Activated CD8-positive, alpha-beta T cell treated with anti-CD3 and anti-CD28 coated beads, Interleukin-2, amount 10 ng/mL, durations not matched to agents 7 days and 5 days (primary cell): ENCODE results near the gene A3GALT2. TPM values are rescaled to one million over a fixed set of nuclear protein-coding genes. Genes with fewer than 3 reads are reported as not detected.

Experiments used
- ATAC-seq: fragments of 150-1000 bp; cut with Tn5 transposase; one replicate; pipeline ENCODE4 v1.10.0; 2021; ENCODE audit warnings: moderate library complexity
- CTCF ChIA-PET: fragments of 350-600 bp; sonication (Branson Sonifier 250); formaldehyde crosslinking; loops from one replicate; lab custom pipeline; 2021; ENCODE audit warnings: antibody characterized with exemption; lab: Charles Lee
- POLR2A ChIA-PET: fragments of 350-600 bp; sonication (Branson Sonifier 250); formaldehyde crosslinking; loops from one replicate; lab custom pipeline; 2021; ENCODE audit warnings: antibody characterized with exemption; lab: Charles Lee
- DNase-seq: peaks from one replicate; pipeline ENCODE4 v3.0.0-alpha.2; 2020
- H3K27ac Mint-ChIP-seq: one replicate; pipeline ENCODE4 v1.8.0; 2021; ENCODE audit warnings: mild to moderate bottlenecking, mixed read lengths
- H3K27me3 Mint-ChIP-seq: one replicate; pipeline ENCODE4 v1.8.0; 2021; ENCODE audit warnings: low read depth, mixed read lengths
- H3K36me3 Mint-ChIP-seq: one replicate; pipeline ENCODE4 v1.8.0; 2021; ENCODE audit warnings: low read depth, mixed read lengths
- H3K4me1 Mint-ChIP-seq: one replicate; pipeline ENCODE4 v1.8.0; 2021; ENCODE audit warnings: low read depth, mixed read lengths
- H3K4me3 Mint-ChIP-seq: one replicate; pipeline ENCODE4 v1.8.0; 2021; ENCODE audit warnings: mild to moderate bottlenecking, mixed read lengths
- H3K9me3 Mint-ChIP-seq: one replicate; pipeline ENCODE4 v1.8.0; 2022; ENCODE audit warnings: mixed read lengths; ENCODE audit not compliant: insufficient read depth
- total RNA-seq, 2 experiments: library from RNA; stranded (reverse); gene quantifications; one replicate each; pipeline ENCODE4 v1.2.3, GENCODE V29; 2021

A3GALT2 gene
- total RNA-seq: not detected

DNA sequence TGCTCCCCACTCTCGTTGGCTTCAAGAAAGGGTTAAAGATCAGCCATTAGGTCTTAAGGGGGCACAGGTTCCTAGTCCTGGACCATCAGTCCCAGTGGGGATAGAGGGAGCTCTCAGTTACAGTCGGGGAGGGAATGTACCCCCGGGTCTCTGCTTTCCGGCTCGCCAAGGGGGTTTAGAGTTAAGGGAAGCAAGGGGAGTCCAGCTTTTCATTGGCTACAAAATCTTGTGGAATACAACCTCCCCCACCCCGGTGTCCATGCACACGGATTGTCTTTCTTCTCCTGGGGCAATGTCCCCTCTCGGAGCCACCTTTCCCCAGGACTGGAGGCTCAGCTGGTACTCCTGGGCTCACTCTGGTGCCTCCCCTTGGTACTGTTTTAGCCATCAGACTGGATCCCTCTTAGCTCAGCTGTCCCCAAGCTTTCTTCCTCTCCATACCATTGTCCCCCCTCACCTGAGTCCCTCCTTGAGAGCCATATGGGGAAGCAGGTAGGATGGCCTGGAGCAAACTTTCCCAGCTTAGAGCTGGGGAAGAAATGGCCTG lies at the start of gene A3GALT2:
Gene A3GALT2, minus strand, starts transcription at position 480 of the 547 bp plus-strand sequence. Its CDS starts 0 bp downstream, at position 480.
- no peak for DNase-seq
- no peak for ATAC-seq
- Mint-ChIP-seq H3K36me3 (peaks cover 15% of the 10 kb centered on the region), H3K27ac (no peak within 1 kb of the TSS), H3K4me1 (no peaks in the 10 kb centered on the region), H3K4me3 (no peak within 1 kb of the TSS), H3K27me3 (peaks cover 18% of the 10 kb centered on the region), H3K9me3 (no peaks in the 10 kb centered on the region)
- CTCF ChIA-PET: interaction anchor here (1.6 kb wide), 1 partner anchor 25 kb away, joined by 9 read pairs; no protein-coding TSS in a partner anchor
- POLR2A ChIA-PET: interaction anchor here (0.6 to 1.2 kb wide), 3 partner anchors 8 to 28 kb away, joined by 3 to 4 read pairs (median 3); no protein-coding TSS in a partner anchor

DNA sequence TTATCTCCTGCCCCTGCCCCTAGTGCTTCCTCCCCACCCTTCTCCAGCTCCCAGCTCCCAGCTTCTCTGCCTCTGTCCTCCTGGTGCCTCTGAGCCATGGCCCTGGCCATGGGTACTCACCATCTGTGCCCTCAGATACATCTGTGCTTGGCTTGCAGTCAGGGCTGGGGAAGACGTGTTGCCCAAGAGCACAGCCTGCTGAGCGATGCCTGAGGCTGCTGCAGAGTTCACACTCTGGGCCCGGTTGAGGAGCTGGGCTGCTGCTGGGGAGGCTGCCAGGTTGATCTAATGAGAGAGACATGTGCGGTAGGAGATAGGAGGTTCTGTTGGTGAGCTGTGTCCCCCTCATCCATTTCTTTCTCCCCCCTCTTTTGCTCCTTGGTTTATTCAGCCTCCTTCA lies 49.4 kb upstream of the A3GALT2 start:
- ATAC-seq: no peak
- ChIA-PET POLR2A (no interaction called here), CTCF (interaction anchor here (0.7 to 3.1 kb wide), 5 partner anchors 72 to 101 kb away, joined by 3 to 29 read pairs (median 3); no protein-coding TSS in a partner anchor)
- no peak for DNase-seq
- Mint-ChIP-seq H3K27ac (no peak overlapping the region), H3K36me3 (no peaks in the 10 kb centered on the region), H3K4me1 (peaks cover 5% of the 10 kb centered on the region), H3K27me3 (peaks cover 2% of the 10 kb centered on the region), H3K9me3 (no peaks in the 10 kb centered on the region), H3K4me3 (no peak overlapping the region)

DNA sequence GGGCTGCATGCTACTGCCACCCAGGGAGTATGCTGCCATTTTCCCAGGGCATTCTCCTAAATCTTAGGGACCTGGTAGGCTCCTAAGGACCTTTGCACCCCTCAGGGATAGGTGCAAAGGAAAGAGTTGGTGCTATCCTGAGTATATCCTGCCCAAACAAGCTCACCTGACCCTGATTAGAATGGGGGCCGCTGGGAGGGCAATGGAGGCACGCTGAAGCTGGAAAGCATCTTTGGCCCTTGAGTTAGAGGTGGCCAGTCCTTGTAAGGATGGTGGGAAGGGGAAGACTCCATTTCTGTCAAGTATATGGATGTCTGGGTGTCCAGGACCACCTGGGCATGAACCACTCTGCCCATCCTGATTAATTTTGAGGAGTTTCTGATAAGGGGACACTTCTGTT lies 48.9 kb upstream of the A3GALT2 start:
- ChIA-PET POLR2A (no interaction called here), CTCF (interaction anchor here (0.6 to 3.1 kb wide), 4 partner anchors 71 to 219 kb away, joined by 3 to 29 read pairs (median 3); no protein-coding TSS in a partner anchor)
- ATAC-seq (no peak), DNase-seq (no peak)
- Mint-ChIP-seq H3K9me3 (no peaks in the 10 kb centered on the region), H3K27ac (no peak overlapping the region), H3K36me3 (no peaks in the 10 kb centered on the region), H3K4me3 (no peak overlapping the region), H3K27me3 (peaks cover 2% of the 10 kb centered on the region), H3K4me1 (peaks cover 5% of the 10 kb centered on the region)

DNA sequence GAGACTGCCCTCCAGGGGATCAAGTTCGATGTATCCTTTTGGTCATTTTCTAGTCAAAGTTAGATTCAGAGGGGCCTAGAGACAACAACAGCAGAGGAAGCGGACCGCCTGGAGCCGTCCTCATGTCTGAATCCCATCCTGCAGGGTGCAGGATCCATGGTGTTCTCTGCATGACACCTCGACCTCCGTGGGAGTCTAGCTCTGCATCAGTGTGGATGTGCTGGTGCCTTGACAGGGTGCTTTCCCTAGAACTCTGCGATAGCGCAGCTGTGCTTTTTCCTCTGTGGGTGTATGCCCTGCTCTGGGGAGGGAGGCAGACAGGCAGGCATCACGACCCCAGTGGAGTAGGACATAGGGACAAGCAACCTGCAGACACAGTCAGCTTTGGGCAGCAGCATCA lies 48.2 kb upstream of the A3GALT2 start:
- DNase-seq (no peak), ATAC-seq (no peak)
- H3K36me3 Mint-ChIP-seq: no peaks in the 10 kb centered on the region
- POLR2A ChIA-PET: no interaction called here
- H3K27ac Mint-ChIP-seq: no peak overlapping the region
- H3K27me3 Mint-ChIP-seq: peaks cover 2% of the 10 kb centered on the region
- peaks cover 5% of the 10 kb centered on the region for H3K4me1 Mint-ChIP-seq
- no peaks in the 10 kb centered on the region for H3K9me3 Mint-ChIP-seq
- no peak overlapping the region for H3K4me3 Mint-ChIP-seq
- CTCF ChIA-PET: interaction anchor here (0.6 to 3.1 kb wide), 3 partner anchors 73 to 218 kb away, joined by 3 to 29 read pairs (median 3); no protein-coding TSS in a partner anchor

DNA sequence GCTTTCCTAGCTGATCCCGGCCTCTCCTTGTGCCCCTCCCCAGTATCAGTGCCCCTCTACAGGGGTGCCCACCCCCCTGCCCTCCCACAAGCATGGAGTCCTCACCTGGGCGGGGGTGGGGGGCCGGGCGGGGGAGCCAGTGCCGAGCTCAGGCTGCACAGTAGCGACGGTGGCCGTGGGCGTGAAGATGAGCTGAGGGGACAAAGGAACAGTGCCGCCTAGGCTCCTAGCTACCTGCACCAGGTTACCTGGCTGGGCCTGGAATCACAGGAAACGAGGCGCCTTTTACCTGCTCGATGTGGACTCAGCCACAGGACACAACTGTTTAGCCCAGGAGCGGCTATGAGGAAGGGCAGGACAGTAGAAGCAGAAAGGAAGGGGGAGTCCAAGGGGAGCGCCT lies 47.5 kb upstream of the A3GALT2 start:
- no peak for DNase-seq
- Mint-ChIP-seq H3K9me3 (no peaks in the 10 kb centered on the region), H3K4me3 (no peak overlapping the region), H3K27ac (no peak overlapping the region), H3K36me3 (no peaks in the 10 kb centered on the region), H3K27me3 (peaks cover 2% of the 10 kb centered on the region), H3K4me1 (peaks cover 5% of the 10 kb centered on the region)
- CTCF ChIA-PET: interaction anchor here (0.8 to 3.1 kb wide), 2 partner anchors 70 to 73 kb away, joined by 6 to 29 read pairs; no protein-coding TSS in a partner anchor
- POLR2A ChIA-PET: no interaction called here
- no peak for ATAC-seq

DNA sequence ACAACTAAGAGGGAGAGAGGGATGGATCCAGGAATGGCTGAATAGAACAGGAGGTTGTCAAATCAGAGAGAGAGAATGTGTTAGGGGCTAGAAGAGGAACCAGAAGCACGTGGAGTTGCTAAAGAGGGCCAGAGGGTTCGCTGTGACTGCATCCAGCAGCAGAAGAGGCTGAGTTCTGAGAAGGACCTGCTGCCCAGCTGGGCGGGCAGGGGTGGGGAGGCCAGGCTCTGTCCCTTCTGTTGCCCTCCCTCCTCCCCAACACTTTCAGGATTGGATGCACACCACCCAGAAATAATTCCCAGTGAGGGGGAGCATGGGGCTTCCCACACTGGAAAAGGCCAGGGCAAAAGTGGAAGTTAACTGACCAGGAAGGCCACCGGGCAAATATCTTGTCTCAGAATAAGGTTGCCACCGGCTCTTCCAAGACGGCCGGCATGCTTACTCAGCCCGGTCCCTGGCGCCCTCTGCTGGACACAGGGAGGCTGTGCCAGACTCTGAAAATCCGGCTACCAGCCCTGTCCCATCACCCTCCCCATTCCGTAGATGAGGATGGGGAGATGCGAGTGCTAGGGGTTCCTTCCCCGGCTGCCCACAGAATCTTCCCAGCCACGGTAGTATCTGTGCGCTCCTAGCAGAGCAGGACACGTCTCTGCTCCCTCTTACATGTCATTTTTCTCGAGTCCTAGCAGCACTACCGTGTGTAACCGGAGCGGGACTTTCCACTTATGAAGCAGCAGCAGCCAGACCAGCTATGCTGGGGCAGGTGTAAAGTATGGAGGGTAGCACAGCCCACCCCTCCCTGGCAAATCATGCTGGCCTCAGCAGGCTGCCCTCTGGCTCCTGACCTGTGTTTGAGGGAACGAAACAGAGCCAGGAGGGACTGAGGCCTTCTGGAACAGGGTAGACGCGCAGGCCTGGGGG lies 46.8 kb upstream of the A3GALT2 start:
- H3K27ac Mint-ChIP-seq: no peak overlapping the region
- peak; percentile 89 for DNase-seq
- CTCF ChIA-PET: interaction anchor here (0.8 to 3.1 kb wide), 2 partner anchors 70 to 72 kb away, joined by 6 to 29 read pairs; no protein-coding TSS in a partner anchor
- peaks cover 5% of the 10 kb centered on the region for H3K4me1 Mint-ChIP-seq
- no peaks in the 10 kb centered on the region for H3K36me3 Mint-ChIP-seq
- H3K4me3 Mint-ChIP-seq: no peak overlapping the region
- H3K9me3 Mint-ChIP-seq: no peaks in the 10 kb centered on the region
- POLR2A ChIA-PET: interaction anchor here (0.8 kb wide), 1 partner anchor 223 kb away, joined by 4 read pairs; no protein-coding TSS in a partner anchor
- H3K27me3 Mint-ChIP-seq: peaks cover 2% of the 10 kb centered on the region
- peak; percentile 97 for ATAC-seq

DNA sequence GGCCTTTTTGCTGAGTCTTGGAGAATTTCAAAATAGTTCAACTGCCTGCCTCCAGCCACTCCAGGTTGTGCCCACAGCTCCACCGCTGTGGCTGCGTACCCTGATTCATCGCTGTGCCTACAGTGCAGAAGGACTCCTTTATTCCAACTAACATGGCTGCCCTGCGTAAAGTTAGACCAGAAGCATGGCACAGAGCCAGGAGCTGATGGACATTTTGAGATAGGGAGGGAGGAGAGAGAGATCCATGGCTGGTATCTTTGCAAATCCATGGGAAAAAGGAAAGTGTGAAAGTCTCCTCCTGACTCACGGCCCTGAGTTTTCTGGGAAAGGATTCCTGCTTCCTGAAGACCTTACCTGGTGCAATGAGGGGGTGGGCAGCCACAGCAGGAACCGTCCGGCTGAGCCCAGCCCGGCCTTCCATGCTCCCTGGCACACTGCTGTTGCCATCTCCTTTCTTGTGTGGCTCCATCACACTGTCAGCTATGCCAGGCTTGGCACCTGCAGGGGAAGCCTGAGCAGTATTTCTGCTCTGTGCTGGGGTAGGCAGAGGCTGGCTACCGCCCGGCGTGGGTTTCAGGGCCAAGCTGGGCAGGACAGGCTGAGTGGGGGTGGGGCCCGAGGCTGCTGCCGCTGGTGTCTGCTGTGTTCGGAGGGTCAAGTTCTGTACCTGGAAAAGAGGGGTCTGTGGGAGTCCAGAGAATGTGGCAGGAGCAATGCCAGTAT lies 46.0 kb upstream of the A3GALT2 start:
- Mint-ChIP-seq H3K27ac (no peak overlapping the region), H3K4me1 (peaks cover 5% of the 10 kb centered on the region), H3K36me3 (no peaks in the 10 kb centered on the region), H3K9me3 (no peaks in the 10 kb centered on the region), H3K4me3 (no peak overlapping the region), H3K27me3 (peaks cover 2% of the 10 kb centered on the region)
- POLR2A ChIA-PET: interaction anchor here (0.8 kb wide), 1 partner anchor 222 kb away, joined by 4 read pairs; no protein-coding TSS in a partner anchor
- ATAC-seq (no peak), DNase-seq (no peak)
- CTCF ChIA-PET: interaction anchor here (1.4 to 3.0 kb wide), 3 partner anchors 17 to 71 kb away, joined by 3 to 26 read pairs (median 6); no protein-coding TSS in a partner anchor

DNA sequence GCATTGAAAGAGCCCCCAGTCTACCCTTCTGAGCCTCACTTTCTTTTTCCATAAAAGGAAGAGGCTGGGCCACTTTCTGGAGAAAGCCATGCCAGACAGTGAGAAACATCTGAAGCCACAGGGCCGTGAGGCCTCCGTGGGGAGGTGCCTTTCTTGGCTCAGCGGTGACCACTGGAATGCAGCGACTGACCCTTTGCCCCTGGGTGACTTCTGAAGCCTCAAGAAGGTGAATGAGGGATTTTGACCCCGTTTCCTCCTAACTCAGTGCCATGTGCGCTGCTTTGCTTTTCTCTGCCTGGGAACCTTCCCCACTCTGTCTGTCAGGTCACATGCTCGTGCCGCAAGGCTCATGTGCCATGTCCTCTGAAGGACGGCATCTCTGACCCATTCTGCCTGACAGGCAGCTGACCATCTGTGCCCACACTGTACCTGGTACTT lies 44.7 kb upstream of the A3GALT2 start:
- no peak for DNase-seq
- CTCF ChIA-PET: interaction anchor here (1.1 to 3.0 kb wide), 4 partner anchors 16 to 70 kb away, joined by 3 to 26 read pairs (median 6); no protein-coding TSS in a partner anchor
- H3K4me1 Mint-ChIP-seq: peaks cover 9% of the 10 kb centered on the region
- POLR2A ChIA-PET: no interaction called here
- H3K27me3 Mint-ChIP-seq: peaks cover 2% of the 10 kb centered on the region
- no peak for ATAC-seq
- no peaks in the 10 kb centered on the region for H3K36me3 Mint-ChIP-seq
- no peak overlapping the region for H3K27ac Mint-ChIP-seq
- H3K9me3 Mint-ChIP-seq: no peaks in the 10 kb centered on the region
- H3K4me3 Mint-ChIP-seq: no peak overlapping the region

DNA sequence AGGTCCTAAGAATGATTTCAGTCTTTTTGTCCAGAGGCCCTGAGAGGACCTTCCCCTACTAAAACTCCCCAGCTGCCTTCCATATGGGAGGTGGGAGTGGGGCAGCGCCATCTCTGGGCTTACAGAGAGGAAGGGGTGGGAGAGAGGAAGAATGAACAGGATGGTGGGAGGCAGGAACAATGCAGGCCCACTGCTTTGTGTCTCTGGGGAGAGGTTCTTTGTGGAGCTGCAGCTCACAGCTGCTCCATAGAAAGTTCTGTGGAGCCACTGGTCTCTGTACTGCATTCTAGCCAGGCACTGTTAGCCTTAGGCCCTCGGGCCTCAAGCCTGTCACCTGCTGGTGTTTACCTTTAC lies 43.6 kb upstream of the A3GALT2 start:
- DNase-seq (no peak), ATAC-seq (no peak)
- CTCF ChIA-PET: interaction anchor here (1.0 to 3.0 kb wide), 3 partner anchors 67 to 103 kb away, joined by 3 to 26 read pairs (median 6); no protein-coding TSS in a partner anchor
- Mint-ChIP-seq H3K4me1 (peaks cover 9% of the 10 kb centered on the region), H3K27me3 (peaks cover 2% of the 10 kb centered on the region), H3K27ac (no peak overlapping the region), H3K4me3 (no peak overlapping the region), H3K36me3 (no peaks in the 10 kb centered on the region), H3K9me3 (no peaks in the 10 kb centered on the region)
- POLR2A ChIA-PET: interaction anchor here (0.6 to 1.1 kb wide), 2 partner anchors 13 to 15 kb away, joined by 3 read pairs; no protein-coding TSS in a partner anchor

DNA sequence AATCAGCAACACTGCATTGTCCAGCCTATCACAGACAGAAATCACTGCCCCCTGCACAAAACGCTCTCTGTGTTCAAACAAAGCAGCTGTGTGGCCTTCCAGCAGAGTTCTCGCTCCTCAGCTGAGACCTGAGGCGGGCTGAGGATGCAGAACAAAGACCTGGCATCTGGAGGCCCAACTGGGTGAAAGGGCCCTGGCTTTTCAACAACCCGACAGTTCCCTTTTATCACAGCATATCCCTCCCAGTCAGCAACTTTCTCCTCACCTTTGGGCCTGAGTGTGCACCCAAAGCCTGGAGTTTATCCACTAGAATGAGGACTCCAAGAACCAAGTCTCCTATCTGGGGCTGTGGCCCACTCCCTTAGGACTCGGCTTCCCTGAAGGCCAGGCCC lies 42.6 kb upstream of the A3GALT2 start:
- no peak overlapping the region for H3K27ac Mint-ChIP-seq
- POLR2A ChIA-PET: interaction anchor here (0.6 kb wide), 1 partner anchor 9 kb away, joined by 4 read pairs; no protein-coding TSS in a partner anchor
- H3K36me3 Mint-ChIP-seq: no peaks in the 10 kb centered on the region
- CTCF ChIA-PET: interaction anchor here (4.7 kb wide), 1 partner anchor 67 kb away, joined by 24 read pairs; no protein-coding TSS in a partner anchor
- peaks cover 9% of the 10 kb centered on the region for H3K4me1 Mint-ChIP-seq
- no peaks in the 10 kb centered on the region for H3K27me3 Mint-ChIP-seq
- DNase-seq: no peak
- no peaks in the 10 kb centered on the region for H3K9me3 Mint-ChIP-seq
- no peak for ATAC-seq
- H3K4me3 Mint-ChIP-seq: no peak overlapping the region

DNA sequence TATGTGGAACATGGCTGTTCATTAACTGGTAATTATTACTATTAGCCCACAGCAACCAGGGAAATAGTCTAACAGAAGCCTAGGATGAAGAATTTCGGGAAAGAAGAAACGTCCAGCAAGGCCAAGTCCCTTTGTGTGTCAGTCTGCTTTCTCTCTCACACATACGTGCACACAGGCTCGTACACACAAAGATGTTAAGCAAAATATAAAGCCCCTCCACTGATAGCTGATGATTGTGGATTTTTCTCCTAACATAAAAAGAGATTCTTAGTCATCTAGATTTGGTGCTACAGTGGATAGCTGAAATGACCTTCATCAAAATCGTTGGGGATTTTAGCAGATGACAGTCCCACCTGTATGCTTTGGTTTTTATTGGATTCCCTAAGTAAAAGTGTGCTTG lies 42.1 kb upstream of the A3GALT2 start:
- ChIA-PET POLR2A (no interaction called here), CTCF (interaction anchor here (0.6 to 4.7 kb wide), 2 partner anchors 66 to 145 kb away, joined by 3 to 24 read pairs; no protein-coding TSS in a partner anchor)
- Mint-ChIP-seq H3K9me3 (no peaks in the 10 kb centered on the region), H3K27me3 (no peaks in the 10 kb centered on the region), H3K36me3 (no peaks in the 10 kb centered on the region), H3K4me1 (peaks cover 9% of the 10 kb centered on the region), H3K4me3 (no peak overlapping the region), H3K27ac (no peak overlapping the region)
- ATAC-seq (no peak), DNase-seq (no peak)
